Activated T-helper 1 cell treated with anti-CD3 and anti-CD28 coated beads, Interleukin-12 subunit alpha, Interleukin-12 subunit beta, Interleukin-2, Interleukin-4 antibody, amounts not matched to agents 30 ng/mL and 10 ng/mL and 1 ng/mL, durations not matched to agents 14 hours and 24 hours and 36 hours (primary cell): ENCODE data around the gene ADCY5. TPM values are rescaled to one million over a fixed set of nuclear protein-coding genes. Genes with fewer than 3 reads are reported as not detected.
"Not testable (repeated sequence)": the region's sequence is repeated elsewhere in the genome, so short reads cannot be mapped to it uniquely, and the experiment has no call there.

ENCODE experiments used
- DNase-seq: peaks from one replicate; pipeline ENCODE4 v3.0.0; 2021; ENCODE audit warnings: low spot score
- H3K27ac Mint-ChIP-seq: one replicate; pipeline ENCODE4 v1.8.0; 2021; ENCODE audit warnings: mild to moderate bottlenecking, mixed read lengths
- H3K27me3 Mint-ChIP-seq: one replicate; pipeline ENCODE4 v1.8.0; 2022; ENCODE audit warnings: mild to moderate bottlenecking, moderate library complexity, mixed read lengths; ENCODE audit not compliant: insufficient read depth
- H3K36me3 Mint-ChIP-seq: one replicate; pipeline ENCODE4 v1.8.0; 2021; ENCODE audit warnings: low read depth, mixed read lengths
- H3K4me1 Mint-ChIP-seq: one replicate; pipeline ENCODE4 v1.8.0; 2021; ENCODE audit warnings: low read depth, mixed read lengths
- H3K4me3 Mint-ChIP-seq: one replicate; pipeline ENCODE4 v1.8.0; 2021; ENCODE audit warnings: mild to moderate bottlenecking, moderate library complexity, mixed read lengths
- H3K9me3 Mint-ChIP-seq: one replicate; pipeline ENCODE4 v1.8.0; 2021; ENCODE audit warnings: mixed read lengths
- intact Hi-C: fragments of 100-400 bp; cut with micrococcal nuclease; formaldehyde crosslinking; loops from one replicate; pipeline ENCODE4 v1.15.1; 2024
- total RNA-seq: library from RNA; stranded (reverse); gene quantifications from 2 replicates; pipeline ENCODE4 v1.2.3, GENCODE V29; 2022

The ADCY5 gene
- not detected in 2 replicates for total RNA-seq

DNA sequence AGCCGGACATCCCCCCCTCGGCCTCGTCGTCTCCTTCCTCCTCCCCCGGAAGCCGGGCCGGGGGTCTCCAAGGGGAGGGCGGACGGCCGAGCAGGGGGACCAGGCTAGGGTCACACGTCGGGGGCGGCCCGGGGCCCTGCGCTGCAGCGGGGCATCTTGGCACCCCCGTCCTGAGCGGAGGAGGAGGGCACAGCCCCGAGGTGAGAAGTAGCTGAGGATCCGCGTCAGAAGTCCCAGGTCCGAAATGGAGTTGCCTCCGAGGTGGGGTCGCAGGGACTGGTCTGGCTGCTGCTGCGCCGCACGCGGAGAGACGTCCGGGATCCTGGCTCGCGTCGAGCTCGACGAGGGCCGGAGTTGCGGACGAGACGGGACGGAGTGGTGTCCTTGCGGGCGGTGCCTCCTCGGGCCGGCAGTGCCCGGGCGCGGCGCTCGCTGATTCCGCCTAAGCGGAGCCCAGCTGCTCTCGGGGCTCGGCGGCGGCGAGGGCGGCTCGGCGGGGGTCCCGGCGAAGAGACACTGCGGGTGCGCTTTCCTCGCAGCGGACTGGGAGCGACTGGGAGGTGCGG lies at the start of gene ADCY5:
TSS of gene ADCY5 (minus strand) at position 555 of the 566 bp plus-strand sequence. CDS start at position 10, 545 bp downstream.
- no peak within 1 kb of the TSS for H3K4me3 Mint-ChIP-seq
- H3K27ac Mint-ChIP-seq, result no peak within 1 kb of the TSS
- peaks cover 4% of the 10 kb centered on the region for H3K4me1 Mint-ChIP-seq
- no peaks in the 10 kb centered on the region for H3K9me3 Mint-ChIP-seq
- H3K36me3 Mint-ChIP-seq, result peaks cover 1% of the 10 kb centered on the region
- intact Hi-C loops, result loop anchor here (1.0 to 2.0 kb wide), 2 partner anchors 41 to 102 kb away; no protein-coding TSS in a partner anchor
- peaks cover 66% of the 10 kb centered on the region for H3K27me3 Mint-ChIP-seq
- DNase-seq, result no peak

DNA sequence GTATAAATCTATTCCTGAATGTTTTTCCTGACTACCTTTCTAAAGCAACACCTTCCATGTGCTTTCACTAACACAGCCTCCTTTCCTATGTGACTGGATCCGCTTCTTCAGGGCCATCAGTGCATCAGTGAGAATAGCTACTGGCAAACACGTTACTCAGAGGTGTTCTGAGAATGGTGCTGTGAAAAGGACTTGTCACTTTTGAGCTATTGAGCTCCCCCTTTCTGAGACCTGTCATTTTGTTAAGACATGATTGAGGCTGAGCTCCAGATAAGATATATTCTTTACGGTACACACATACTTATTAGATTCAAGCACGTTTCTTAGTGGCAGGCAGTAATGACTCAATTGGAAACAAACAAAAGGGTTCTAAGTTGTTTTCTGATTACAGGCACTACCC lies 45.0 kb upstream of the ADCY5 start:
- Mint-ChIP-seq H3K27me3 (peaks cover 2% of the 10 kb centered on the region), H3K9me3 (no peaks in the 10 kb centered on the region), H3K4me1 (no peaks in the 10 kb centered on the region), H3K36me3 (peaks cover 5% of the 10 kb centered on the region), H3K4me3 (no peak overlapping the region), H3K27ac (no peak overlapping the region)
- intact Hi-C loops, result no loop called here
- no peak for DNase-seq

DNA sequence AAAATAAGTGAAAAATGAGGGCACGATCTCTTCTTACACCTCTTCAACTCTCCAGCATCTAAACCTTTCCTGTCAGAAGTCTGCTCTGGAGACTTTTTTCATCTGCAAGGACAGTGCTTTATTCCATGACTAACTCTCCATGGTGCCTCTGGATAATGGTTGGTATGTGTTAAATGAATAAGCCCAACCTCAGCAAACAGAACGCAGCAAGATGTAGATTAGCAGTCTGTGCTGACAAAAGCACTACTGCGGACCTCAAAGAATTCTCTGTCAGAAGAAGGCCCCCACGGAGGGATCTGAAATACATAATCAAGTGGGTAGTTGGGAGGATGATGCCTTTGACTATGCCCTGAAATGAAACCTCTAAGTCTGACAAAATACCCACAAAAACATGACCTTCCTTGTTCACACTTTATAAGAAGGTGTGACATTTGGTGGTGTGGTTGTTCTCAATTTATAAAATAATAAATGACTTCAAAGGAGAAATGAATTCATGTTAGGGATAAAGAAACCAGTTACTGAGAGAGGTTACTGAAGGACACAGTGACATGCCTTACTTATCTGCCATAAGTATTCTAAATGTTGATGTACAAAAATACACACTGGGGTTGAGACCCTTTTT lies 43.2 kb upstream of the ADCY5 start:
- Mint-ChIP-seq H3K27me3 (peaks cover 2% of the 10 kb centered on the region), H3K4me1 (no peaks in the 10 kb centered on the region), H3K9me3 (no peaks in the 10 kb centered on the region), H3K27ac (peak overlapping the region; percentile 21), H3K36me3 (peaks cover 2% of the 10 kb centered on the region), H3K4me3 (no peak overlapping the region)
- intact Hi-C loops, result no loop called here
- DNase-seq, result no peak

DNA sequence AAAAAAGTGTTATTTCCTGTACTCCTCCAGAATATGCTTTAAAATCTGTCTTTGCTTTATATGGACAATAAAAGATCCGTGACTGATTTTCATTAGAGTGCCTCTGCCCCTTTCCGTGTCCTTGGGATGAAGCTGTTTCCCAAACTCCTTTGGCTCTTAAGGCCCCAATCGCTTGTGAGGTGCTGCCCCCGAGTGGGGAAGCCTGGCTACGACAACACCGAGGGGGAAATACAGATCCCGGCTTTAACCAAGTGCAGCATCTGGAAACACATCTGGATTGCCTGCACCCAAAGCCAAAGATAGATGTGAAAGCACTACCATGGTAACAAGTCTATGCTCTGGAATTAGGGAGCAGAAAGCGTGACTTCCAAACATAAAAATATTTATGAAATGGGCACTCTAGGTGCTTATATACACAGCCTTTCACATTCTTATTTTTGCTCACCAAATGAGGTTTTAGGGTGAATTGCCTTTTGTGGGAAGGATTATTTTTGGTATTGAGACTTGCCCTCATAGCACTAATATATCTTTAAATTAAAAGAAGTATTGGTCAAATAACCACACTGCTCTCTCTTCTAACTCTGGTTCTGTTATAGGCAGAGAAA lies 40.6 kb upstream of the ADCY5 start:
- H3K36me3 Mint-ChIP-seq, result no peaks in the 10 kb centered on the region
- H3K9me3 Mint-ChIP-seq, result no peaks in the 10 kb centered on the region
- intact Hi-C loops, result loop anchor here (1.0 kb wide), 3 partner anchors 41 to 160 kb away; no protein-coding TSS in a partner anchor
- H3K27me3 Mint-ChIP-seq, result peaks cover 2% of the 10 kb centered on the region
- no peaks in the 10 kb centered on the region for H3K4me1 Mint-ChIP-seq
- H3K4me3 Mint-ChIP-seq, result no peak overlapping the region
- DNase-seq, result peak; percentile 15
- H3K27ac Mint-ChIP-seq, result no peak overlapping the region

DNA sequence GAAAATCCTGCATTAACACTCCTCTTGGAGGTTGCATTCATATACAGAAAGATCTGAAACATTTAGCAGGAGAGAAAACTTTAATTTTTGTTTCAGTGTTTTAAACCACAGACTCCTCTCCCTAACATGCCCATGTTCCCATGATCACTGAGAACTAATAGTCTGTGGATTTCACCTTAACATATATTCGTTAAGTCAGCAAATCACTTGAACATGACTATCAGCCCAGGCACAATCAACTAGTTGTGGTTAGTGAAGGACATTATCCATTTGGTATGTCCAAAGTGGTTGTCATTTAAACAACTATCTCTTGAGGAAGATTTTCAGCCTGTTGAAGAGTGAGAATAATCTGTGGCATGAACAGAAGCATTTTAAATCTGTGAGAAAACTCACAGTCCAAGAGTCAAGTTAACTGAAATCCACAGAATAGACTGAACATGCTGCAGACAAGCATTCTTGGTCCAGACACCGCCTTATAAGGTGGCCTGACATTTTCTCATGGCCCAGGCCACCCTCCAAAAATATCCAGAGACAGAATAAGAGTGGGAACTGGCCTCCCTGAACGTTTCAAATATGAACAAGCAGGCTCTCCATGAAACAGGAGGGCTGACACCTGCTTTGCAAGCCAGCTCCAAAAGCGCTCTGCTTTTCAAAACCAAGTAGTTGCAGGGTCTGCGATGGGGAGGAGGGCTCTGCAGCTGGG lies 39.9 kb upstream of the ADCY5 start:
- DNase-seq, result no peak
- no peak overlapping the region for H3K4me3 Mint-ChIP-seq
- no peaks in the 10 kb centered on the region for H3K9me3 Mint-ChIP-seq
- H3K27ac Mint-ChIP-seq, result no peak overlapping the region
- H3K4me1 Mint-ChIP-seq, result no peaks in the 10 kb centered on the region
- intact Hi-C loops, result loop anchor here (1.0 kb wide), 3 partner anchors 40 to 159 kb away; no protein-coding TSS in a partner anchor
- H3K36me3 Mint-ChIP-seq, result no peaks in the 10 kb centered on the region
- H3K27me3 Mint-ChIP-seq, result peaks cover 2% of the 10 kb centered on the region

DNA sequence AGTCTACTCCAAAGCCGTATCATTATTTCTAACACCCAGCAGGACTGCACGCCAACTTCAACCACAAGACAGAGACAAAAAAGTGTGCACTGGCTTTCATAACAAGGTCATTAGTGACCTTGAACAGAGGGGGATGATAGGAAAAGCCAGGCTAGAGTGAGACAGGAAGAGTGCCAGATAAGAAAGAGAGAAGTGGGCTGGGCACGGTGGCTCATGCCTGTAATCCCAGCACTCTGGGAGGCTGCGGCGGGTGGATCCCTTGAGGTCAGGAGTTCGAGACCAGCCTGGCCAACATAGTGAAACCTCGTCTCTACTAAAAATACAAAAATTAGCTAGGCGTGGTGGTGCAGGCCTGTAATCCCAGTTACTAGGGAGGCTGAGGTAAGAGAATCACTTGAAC lies 38.2 kb upstream of the ADCY5 start:
- intact Hi-C loops, DNase-seq, H3K27me3 Mint-ChIP-seq, H3K36me3 Mint-ChIP-seq, H3K4me3 Mint-ChIP-seq, H3K4me1 Mint-ChIP-seq, H3K9me3 Mint-ChIP-seq, H3K27ac Mint-ChIP-seq: not testable (repeated sequence)

DNA sequence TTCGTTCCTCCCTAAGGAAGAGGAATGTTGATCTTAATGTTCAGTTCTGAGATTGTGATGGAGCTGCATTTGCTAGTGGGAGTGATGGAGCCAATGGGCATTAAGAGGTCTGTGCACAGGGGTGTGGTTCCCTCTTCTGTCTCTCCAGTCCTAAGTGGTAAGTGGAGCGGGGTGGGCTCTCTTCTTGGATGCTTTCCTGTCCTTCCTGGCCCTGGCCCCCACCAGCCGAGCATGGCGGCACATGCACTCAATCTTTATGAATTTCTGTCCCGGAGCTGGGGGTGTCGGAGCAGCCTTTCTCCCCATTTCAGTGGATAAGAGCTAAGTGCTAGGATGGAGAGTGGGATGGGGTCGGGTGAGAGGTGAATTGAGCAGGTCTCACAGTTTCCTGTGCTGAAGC lies 37.6 kb upstream of the ADCY5 start:
- no peak overlapping the region for H3K27ac Mint-ChIP-seq
- H3K4me1 Mint-ChIP-seq, result no peaks in the 10 kb centered on the region
- peaks cover 2% of the 10 kb centered on the region for H3K27me3 Mint-ChIP-seq
- H3K4me3 Mint-ChIP-seq, result no peak overlapping the region
- intact Hi-C loops, result no loop called here
- H3K36me3 Mint-ChIP-seq, result no peaks in the 10 kb centered on the region
- DNase-seq, result no peak
- no peaks in the 10 kb centered on the region for H3K9me3 Mint-ChIP-seq

DNA sequence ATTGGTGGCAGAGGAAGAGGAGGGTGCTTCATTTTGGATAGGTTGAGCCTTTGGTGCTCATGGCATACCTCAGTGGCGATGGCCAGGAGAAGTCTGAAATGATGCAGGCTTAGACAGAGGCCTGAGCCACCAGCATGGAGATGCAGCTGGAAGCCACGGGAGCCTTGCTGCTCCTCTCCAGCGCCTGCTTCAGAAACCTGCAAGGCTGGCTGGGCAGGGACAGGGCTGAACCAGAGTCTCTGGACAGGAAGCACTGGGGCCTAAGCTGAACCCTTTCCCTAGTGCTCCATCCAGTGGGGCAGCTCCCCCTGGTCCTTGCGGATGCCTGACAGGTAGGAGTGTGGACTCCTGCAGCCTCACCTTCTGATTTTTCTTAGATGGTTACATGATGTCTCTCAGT lies 36.7 kb upstream of the ADCY5 start:
- H3K36me3 Mint-ChIP-seq, result no peaks in the 10 kb centered on the region
- intact Hi-C loops, result no loop called here
- H3K4me3 Mint-ChIP-seq, result no peak overlapping the region
- H3K4me1 Mint-ChIP-seq, result no peaks in the 10 kb centered on the region
- H3K27me3 Mint-ChIP-seq, result peaks cover 2% of the 10 kb centered on the region
- no peak overlapping the region for H3K27ac Mint-ChIP-seq
- DNase-seq, result no peak
- H3K9me3 Mint-ChIP-seq, result no peaks in the 10 kb centered on the region

DNA sequence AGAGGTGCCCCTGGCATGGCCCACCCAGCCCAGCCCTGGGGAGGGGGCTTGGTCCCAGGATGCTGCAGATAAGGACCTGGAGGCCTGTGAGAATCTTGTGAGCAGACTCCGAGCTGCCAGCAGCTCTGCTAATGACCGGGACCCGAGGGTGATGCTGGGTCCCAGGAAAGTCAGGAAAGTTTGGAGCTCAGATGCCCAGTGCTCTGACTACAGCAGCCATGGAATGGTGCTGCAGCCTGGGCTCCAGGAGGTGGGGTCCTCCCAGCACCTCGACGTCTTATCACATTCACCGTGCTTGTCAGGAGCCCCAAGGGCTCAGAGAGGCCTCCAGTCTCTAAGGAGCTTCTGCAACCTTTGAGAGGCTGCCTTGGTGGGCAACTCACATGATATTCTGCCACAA lies 34.3 kb upstream of the ADCY5 start:
- intact Hi-C loops, result no loop called here
- Mint-ChIP-seq H3K36me3 (no peaks in the 10 kb centered on the region), H3K4me3 (no peak overlapping the region), H3K4me1 (no peaks in the 10 kb centered on the region), H3K27me3 (no peaks in the 10 kb centered on the region), H3K9me3 (no peaks in the 10 kb centered on the region), H3K27ac (no peak overlapping the region)
- no peak for DNase-seq

DNA sequence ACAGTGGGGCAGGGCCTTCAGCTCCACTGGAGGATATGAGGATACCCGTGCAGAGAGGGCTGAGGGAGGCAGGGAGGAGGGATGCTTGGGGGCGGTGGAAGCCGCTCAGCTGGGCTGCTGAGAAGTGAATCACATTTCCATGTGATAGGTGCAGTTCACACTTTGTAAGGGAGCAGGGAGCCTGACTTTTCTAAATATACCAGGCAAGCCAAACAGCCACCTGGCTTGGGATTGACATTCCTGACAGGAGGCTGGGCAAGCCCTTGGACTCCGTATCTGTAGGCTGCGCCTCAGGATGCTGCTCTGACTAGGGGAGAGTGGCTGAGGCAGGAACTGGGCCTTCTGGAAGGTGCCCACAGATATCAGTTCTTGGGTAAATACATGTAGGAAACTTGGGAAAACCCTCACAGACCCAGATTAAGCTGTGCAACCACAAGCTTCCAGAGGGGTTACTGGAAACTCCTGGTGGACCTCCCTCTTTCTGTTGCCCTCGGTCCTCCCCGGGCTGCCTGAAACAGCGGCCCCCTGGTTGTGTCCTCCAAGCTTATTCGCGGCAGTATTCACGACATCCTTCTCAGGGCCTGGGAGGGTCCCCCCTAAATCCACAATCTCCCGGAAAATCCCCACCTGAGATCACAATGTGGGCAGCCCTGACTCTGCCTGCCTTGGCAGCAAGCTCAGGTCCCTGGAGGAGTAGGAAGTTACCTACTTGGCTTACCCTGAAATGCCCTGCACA lies 33.0 kb upstream of the ADCY5 start:
- H3K27me3 Mint-ChIP-seq, result no peaks in the 10 kb centered on the region
- H3K4me1 Mint-ChIP-seq, result no peaks in the 10 kb centered on the region
- intact Hi-C loops, result no loop called here
- no peak overlapping the region for H3K27ac Mint-ChIP-seq
- DNase-seq, result no peak
- no peak overlapping the region for H3K4me3 Mint-ChIP-seq
- no peaks in the 10 kb centered on the region for H3K9me3 Mint-ChIP-seq
- no peaks in the 10 kb centered on the region for H3K36me3 Mint-ChIP-seq

DNA sequence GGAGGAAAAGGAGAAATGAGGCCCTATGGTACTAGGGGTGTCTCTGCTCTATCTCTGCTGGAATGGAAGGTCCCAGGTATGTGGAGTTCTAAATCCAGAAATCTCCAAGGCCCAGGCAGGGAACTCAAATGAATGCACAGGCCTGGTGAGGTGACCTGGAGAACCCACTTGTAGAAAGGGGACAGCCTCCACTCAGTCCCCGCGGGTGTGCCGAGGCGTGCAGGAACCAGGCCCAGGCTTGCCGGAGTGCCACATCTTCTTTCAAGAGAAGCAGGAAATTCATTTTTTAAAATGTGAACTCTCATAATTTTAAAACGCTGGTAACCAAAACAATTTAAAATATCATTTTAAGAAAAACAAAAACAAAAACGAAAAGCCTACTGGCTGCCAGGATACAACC lies 32.2 kb upstream of the ADCY5 start:
- DNase-seq, result no peak
- no peaks in the 10 kb centered on the region for H3K27me3 Mint-ChIP-seq
- no peaks in the 10 kb centered on the region for H3K9me3 Mint-ChIP-seq
- no peaks in the 10 kb centered on the region for H3K36me3 Mint-ChIP-seq
- intact Hi-C loops, result no loop called here
- no peak overlapping the region for H3K27ac Mint-ChIP-seq
- H3K4me1 Mint-ChIP-seq, result no peaks in the 10 kb centered on the region
- H3K4me3 Mint-ChIP-seq, result no peak overlapping the region

DNA sequence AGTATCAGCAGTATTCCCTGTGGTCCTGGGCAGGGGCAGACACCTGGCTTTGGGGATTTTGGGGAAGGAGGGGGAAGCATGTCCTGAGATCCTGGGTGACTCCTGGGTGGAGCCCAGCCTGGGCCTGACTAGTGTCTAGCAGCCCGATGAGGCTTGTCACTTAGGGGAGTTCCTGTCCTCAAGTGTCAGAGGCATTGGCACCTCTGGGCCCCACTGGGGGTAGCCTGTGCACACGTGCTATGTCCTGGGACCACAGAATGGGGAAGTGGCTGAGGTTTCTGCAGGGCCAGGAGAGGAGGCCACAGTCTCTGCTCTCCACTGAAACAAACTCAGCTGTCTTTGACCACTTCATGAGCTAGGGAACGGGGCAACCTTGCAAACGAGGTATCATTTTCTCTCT lies 31.5 kb upstream of the ADCY5 start:
- no peaks in the 10 kb centered on the region for H3K4me1 Mint-ChIP-seq
- H3K9me3 Mint-ChIP-seq, result no peaks in the 10 kb centered on the region
- intact Hi-C loops, result no loop called here

More for the DNA sequence above, 31.5 kb upstream of the ADCY5 start:
- no peak for DNase-seq
- H3K27ac Mint-ChIP-seq, result no peak overlapping the region
- H3K27me3 Mint-ChIP-seq, result no peaks in the 10 kb centered on the region
- H3K4me3 Mint-ChIP-seq, result no peak overlapping the region
- H3K36me3 Mint-ChIP-seq, result no peaks in the 10 kb centered on the region
